Measurements from ENCODE around the gene ACER3. TPM values are rescaled to one million over a fixed set of nuclear protein-coding genes. Genes with fewer than 3 reads are reported as not detected.

The ACER3 gene
- total and polyA plus RNA-seq, 8 donors = 2.0 to 13.2 (median 5.9) TPM

DNA sequence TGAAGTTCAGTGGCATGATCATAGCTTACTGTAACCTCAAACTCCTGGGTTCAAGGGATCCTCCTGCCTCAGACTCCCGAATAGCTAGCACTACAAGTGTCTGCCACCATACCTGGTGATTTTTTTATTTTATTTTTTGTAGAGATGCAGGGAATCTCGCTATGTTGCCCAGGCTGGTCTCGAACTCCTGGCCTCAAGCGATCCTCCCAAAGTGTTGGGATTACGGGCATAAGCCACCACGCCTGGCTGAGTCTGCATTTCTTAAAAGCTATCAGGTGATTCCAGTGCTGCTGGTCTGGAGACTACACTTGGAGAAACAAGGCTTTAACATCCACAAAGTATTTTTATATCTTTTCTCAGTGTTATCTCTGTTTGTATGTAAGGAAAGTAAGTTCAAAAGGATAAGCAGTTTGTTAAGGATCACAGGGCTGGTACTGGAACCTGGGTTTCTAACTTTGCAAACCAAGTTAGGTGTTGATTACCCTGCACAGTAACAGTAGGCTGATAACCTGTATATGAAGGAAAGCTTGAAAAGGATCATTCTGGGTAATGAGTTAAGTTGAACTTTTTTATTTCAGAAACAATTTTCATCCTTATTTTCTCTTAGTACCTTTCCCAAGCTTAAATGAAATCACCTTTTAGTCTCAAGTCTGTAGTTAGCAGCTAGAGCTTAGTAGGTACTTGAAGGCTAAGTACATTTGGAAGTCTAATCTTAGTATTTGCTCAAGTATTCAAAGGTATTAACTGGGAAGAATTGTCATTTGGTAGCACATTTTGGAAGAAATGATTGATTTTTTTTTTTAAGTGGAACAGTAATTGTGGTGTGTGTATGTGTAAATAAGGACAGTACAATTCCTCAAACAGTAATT, 12.5 kb downstream of the ACER3 start:
- Histone ChIP-seq H3K27me3 (no peaks in the 10 kb centered on the region), H3K27ac (no peak overlapping the region), H3K9me3 (no peaks in the 10 kb centered on the region), H3K36me3 (no peaks in the 10 kb centered on the region), H3K4me3 (no peak overlapping the region), H3K4me1 (peaks cover 0 to 9% (median 4%) of the 10 kb centered on the region in 3 donors)
- TF ChIP-seq, protein P1, sequence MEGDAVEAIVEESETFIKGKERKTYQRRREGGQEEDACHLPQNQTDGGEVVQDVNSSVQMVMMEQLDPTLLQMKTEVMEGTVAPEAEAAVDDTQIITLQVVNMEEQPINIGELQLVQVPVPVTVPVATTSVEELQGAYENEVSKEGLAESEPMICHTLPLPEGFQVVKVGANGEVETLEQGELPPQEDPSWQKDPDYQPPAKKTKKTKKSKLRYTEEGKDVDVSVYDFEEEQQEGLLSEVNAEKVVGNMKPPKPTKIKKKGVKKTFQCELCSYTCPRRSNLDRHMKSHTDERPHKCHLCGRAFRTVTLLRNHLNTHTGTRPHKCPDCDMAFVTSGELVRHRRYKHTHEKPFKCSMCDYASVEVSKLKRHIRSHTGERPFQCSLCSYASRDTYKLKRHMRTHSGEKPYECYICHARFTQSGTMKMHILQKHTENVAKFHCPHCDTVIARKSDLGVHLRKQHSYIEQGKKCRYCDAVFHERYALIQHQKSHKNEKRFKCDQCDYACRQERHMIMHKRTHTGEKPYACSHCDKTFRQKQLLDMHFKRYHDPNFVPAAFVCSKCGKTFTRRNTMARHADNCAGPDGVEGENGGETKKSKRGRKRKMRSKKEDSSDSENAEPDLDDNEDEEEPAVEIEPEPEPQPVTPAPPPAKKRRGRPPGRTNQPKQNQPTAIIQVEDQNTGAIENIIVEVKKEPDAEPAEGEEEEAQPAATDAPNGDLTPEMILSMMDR (IDR thresholded peaks at IDR 0.05) = no peak
- FAIRE-seq = no peak
- DNase-seq = no peak
- intact Hi-C loops (cut with DNase I) = no loop called here
- 95 to 98% methylated on average over 6 of the region's 6 CpGs for WGBS, 2 donors
- ATAC-seq = no peak

DNA sequence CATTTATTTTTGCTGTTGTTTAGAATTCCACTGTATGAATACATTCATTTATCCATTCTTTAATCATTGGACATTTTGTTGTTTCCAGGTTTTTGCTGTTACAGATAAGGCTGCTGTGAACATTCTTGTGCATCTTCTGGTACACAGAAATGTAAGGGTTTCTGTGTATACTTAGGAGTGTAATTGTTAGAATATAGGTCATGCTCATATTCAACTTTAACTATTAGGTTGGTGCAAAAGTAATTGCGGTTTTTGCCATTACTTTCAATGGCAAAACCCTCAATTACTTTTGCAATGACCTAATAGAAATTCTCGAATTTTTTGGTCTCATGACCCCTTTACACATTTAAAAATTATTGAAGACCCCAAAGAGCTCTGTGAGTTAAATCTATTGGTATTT, 17.3 kb downstream of the ACER3 start:
- intact Hi-C loops (cut with DNase I) = no loop called here
- DNase-seq (no peak), FAIRE-seq (no peak), ATAC-seq (no peak)
- no peak overlapping the region for H3K4me3 ChIP-seq
- no peak overlapping the region for H3K27ac ChIP-seq
- H3K36me3 ChIP-seq = no peaks in the 10 kb centered on the region
- H3K4me1 ChIP-seq = peaks cover 0 to 9% (median 4%) of the 10 kb centered on the region in 3 donors
- TF ChIP-seq, protein P1 (IDR thresholded peaks at IDR 0.05) = no peak
- WGBS, 2 donors = 77 to 87% methylated on average over 2 of the region's 2 CpGs
- no peaks in the 10 kb centered on the region for H3K9me3 ChIP-seq
- H3K27me3 ChIP-seq = no peaks in the 10 kb centered on the region

DNA sequence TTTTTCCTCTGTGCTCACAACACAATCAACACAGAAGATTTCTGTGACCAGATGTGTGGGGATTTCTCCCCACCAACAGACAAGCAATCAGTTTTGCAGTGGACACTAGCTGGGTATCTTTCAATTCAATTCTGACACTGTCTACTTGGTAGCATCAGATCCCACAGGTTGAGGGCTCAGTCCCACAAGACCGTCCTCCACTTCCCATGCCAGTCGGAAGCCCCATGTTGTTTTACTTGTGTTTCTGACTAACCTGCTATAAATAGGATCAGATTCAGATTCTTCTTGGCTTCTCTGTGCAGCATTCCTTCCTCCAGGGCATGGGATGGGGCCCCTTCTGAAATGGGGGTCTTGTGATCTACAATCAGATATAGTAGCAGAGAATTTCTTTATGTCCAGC, 19.6 kb downstream of the ACER3 start:
- no peak for ATAC-seq
- Histone ChIP-seq H3K4me3 (no peak overlapping the region), H3K27ac (no peak overlapping the region), H3K27me3 (no peaks in the 10 kb centered on the region), H3K36me3 (no peaks in the 10 kb centered on the region), H3K4me1 (no peaks in the 10 kb centered on the region), H3K9me3 (no peaks in the 10 kb centered on the region)
- FAIRE-seq = no peak
- DNase-seq = no peak
- intact Hi-C loops (cut with DNase I) = no loop called here
- 91 to 98% methylated on average over 2 of the region's 2 CpGs for WGBS, 2 donors
- TF ChIP-seq, protein P1 (IDR thresholded peaks at IDR 0.05) = no peak

DNA sequence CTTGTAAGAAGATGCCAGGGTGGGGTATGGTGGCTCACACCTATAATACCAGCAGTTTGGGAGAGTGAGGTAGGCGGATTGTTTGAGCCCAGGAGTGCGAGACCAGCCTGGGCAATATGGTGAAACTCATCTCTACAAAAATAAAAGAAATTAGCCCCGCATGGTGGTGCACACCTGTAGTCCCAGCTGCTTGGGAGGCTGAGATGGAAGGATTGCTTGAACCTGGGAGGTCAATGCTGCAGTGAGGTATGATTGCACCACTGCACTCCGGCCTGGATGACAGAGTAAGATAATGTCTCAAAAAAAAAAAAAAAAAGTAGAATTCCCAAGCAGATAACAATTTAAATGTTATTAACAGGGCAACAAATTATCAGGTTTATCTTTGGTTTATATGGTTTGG, 20.2 kb downstream of the ACER3 start:
- TF ChIP-seq, protein P1 (IDR thresholded peaks at IDR 0.05) = no peak
- ATAC-seq = no peak
- no peaks in the 10 kb centered on the region for H3K9me3 ChIP-seq
- no peak for FAIRE-seq
- no peak overlapping the region for H3K4me3 ChIP-seq
- 94 to 98% methylated on average over 4 of the region's 4 CpGs for WGBS, 2 donors
- no peak for DNase-seq
- no peaks in the 10 kb centered on the region for H3K4me1 ChIP-seq
- no peaks in the 10 kb centered on the region for H3K27me3 ChIP-seq
- H3K36me3 ChIP-seq = no peaks in the 10 kb centered on the region
- no peak overlapping the region for H3K27ac ChIP-seq
- intact Hi-C loops (cut with DNase I) = no loop called here
